RPMI7951 (cell line): ENCODE data around the gene GFER. TPM values are rescaled to one million over a fixed set of nuclear protein-coding genes. Genes with fewer than 3 reads are reported as not detected.
"Not testable (repeated sequence)": the region's sequence is repeated elsewhere in the genome, so short reads cannot be mapped to it uniquely, and the experiment has no call there.

Source experiments
- DNase-seq: peaks from one replicate; pipeline ENCODE4 v3.0.0-alpha.2; 2012; ENCODE audit warnings: low read depth
- total RNA-seq: library from RNA; depleted of rRNA; stranded (reverse); fragments of >200 nt; shearing (Covaris generic); gene quantifications from 2 replicates; pipeline ENCODE4 v1.2.3, GENCODE V29; 2014

Gene GFER
- total RNA-seq, 1 experiment from 2014 or later: 6.7 TPM

DNA sequence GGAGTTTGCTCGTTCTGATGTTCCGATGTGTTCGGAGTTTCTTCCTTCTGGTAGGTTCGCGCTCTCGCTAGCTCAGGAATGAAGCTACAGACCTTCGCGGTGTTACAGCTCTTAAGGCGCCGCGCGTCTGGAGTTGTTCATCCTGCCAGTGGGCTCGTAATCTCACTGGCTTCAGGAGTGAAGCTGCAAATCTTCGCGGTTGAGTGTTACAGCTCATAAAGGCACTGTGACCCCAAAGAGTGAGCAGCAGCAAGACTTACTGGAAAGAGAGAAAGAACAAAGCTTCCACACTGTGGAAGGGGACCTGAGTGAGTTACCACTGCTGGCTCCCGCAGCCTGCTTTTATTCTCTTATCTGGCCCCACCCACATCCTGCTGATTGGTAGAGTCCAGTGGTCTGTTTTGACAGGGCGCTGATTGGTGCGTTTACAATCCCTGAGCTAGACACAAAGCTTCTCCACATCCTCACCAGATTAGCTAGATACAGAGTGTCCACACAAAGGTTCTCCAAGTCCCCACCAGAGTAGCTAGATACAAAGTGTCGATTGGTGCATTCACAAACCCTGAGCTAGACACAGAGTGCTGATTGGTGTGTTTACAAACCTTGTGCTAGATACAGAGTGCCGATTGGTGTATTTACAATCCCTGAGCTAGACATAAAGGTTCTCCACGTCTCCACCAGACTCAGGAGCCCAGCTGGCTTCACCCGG lies 26.4 kb upstream of the GFER start:
- not testable (repeated sequence) for DNase-seq

GRCh38 chr16:1958143-1958491 lies 25.9 kb upstream of the GFER start:
- not testable (repeated sequence) for DNase-seq

- DNase-seq: no peak
Observed at GRCh38 chr16:1958715-1959268, 25.2 kb upstream of the GFER start.

- peak; percentile 86 for DNase-seq
Observed at GRCh38 chr16:1959269-1960039, 24.5 kb upstream of the GFER start, which contains the start of gene NDUFB10. Gene NDUFB10 (plus strand): TSS chr16:1959538. CDS start chr16:1959625, 87 bp downstream.

DNA sequence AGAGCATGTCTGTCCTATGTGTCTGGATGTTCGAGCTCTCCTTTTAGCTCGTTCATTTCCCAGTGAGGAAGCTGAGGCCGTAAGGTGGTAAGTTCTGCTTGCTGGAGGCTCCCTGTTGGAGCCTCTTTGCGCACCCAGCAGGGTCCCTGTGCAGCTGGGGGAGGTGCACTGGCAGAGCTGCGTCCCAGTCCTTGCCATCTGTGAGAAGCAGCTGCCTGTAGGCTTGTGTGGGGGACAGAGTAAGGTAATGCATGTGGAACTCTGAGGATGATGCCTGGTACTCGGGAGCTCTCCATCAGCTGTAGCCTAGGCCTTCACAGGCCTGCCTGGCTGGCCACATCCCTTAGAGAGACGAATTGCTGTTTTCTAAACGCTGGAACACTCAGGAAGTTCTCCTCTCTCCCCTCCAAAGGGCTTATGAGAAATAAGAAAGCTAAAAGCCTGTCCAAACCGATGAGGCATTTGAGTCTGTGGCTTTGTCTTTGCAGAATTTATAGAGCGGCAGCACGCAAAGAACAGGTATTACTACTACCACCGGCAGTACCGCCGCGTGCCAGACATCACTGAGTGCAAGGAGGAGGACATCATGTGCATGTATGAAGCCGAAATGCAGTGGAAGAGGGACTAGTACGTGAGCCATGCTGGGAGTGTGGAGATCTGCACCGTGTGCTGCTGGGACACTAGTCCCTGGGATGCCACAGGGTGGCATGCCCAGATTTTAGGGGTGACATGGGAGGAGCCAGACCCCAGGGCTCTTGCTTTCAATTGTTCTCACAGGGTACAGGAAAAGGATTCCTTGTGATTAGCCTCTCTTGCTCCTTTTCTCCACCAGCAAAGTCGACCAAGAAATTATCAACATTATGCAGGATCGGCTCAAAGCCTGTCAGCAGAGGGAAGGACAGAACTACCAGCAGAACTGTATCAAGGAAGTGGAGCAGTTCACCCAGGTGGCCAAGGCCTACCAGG lies 23.0 kb upstream of the GFER start:
- DNase-seq: peak; percentile 40

GRCh38 chr16:1961651-1962067 lies 22.3 kb upstream of the GFER start:
- no peak for DNase-seq

- not testable (repeated sequence) for DNase-seq
Observed at GRCh38 chr16:1962161-1963153, 21.5 kb upstream of the GFER start.

DNA sequence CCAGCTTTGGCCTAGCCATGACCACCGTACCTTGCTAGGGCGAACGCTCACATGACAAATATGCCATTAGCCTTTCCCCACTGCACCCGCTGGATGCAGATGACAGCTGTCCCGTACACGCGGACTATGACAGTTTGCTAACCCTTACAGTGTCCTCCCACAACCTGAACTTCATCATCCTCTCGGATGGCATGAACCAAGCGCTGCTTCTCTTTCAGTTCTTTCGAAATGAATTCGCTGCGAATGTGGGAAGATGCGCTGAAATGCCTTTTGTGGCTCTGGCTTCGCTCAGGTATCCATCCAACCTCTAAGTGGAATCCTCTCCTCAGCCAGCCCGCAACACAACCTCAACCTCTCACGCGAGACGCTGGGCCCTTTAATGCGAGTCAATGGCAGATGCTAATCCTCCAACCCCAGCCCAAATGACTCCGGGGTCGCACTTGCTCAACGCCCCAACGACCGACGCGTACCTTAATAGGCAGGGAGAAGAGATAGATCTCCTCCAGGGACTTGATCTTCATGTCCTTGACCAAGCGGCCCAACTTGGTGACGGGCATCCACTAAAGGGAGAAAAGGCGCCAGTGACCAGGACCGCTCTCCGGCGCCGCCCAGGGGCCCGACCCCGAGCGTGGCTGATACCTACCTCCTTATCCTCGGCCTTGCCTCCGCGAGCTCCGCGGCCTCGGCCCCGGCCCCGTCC lies 20.0 kb upstream of the GFER start:
- DNase-seq: peak; percentile 44

GRCh38 chr16:1964506-1965395 lies 19.2 kb upstream of the GFER start, which contains the start of gene RPS2:
Gene RPS2 (minus strand): TSS chr16:1964826. CDS start chr16:1964625, 201 bp downstream.
- peak; percentile 96 for DNase-seq

GRCh38 chr16:1965396-1966001 lies 18.5 kb upstream of the GFER start:
- DNase-seq: no peak

DNA sequence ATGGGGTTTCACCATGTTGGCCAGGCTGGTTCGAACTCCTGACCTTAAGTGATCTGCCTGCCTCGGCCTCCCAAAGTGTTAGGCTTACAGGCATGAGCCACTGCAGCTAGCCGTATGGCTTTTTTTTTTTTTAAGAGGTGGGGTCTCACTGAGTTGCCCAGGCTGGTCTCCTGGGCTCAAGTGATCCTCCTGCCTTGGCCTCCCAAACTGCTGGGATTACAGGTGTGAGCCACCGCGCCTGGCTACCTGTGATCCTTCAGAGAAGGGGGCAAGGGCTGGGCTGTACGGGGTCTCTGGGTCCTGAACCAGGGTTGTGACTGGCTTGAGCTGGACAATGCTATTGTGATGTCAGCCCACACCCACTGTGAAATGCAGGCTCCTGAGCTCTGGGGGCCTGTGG lies 17.5 kb upstream of the GFER start, which contains the start of gene RNF151:
Gene RNF151 (plus strand): TSS at position 397 of the 400 bp plus-strand sequence. CDS start 26 bp downstream, outside the sequence.
- DNase-seq: no peak

DNA sequence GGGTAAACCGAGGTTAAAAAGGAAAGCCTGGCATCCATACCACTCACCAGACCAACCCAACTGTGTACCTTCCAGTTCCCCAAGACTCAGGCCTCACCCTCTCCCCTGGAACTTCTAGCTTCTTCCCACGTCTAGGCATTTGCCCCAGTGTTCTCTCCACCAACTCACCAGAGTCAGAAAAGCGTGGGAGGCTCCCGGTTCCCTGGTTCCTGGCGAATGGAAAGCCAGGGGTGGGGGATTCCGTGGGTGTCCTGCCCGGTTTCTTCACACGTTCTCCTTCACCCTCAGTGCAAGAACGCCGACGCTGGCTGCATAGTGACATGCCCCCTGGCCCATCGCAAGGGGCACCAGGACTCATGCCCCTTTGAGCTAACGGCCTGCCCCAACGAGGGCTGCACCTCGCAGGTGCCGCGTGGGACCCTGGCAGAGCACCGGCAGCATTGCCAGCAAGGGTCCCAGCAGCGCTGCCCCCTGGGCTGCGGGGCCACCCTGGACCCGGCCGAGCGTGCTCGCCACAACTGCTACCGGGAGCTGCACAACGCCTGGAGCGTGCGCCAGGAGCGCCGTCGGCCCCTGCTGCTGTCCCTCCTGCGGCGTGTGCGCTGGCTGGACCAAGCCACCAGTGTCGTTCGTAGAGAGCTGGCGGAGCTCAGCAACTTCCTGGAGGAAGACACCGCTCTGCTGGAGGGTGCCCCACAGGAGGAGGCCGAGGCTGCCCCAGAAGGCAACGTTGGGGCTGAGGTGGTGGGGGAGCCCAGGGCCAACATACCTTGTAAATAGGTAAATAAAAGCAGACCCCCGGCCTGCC lies 15.6 kb upstream of the GFER start:
- DNase-seq: no peak

- DNase-seq: peak; percentile 92
Observed at GRCh38 chr16:1971796-1972489, 12.1 kb upstream of the GFER start, which contains the start of gene TBL3. Gene TBL3 (plus strand): TSS chr16:1972053. CDS start chr16:1972165, 112 bp downstream.

DNA sequence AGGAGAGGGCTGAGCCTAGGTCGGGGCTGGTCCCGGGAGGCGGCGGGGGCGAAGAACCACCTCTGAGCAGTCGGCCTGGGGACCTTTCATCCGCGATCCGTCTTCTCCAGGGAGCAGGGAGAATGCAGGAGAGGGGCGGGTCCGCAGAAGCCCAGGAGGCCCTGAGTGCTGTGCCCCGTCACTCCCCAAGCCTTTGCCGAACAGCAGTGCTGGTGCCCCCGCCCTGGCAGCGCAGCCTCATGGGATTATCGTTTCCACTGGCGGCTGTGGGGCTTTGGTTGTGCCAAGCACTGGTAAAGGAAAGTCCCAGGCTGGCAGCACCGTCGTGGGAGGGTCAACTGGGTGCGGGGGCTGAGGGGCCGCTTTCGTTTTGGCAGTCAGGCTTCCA lies 11.5 kb upstream of the GFER start:
- no peak for DNase-seq

DNA sequence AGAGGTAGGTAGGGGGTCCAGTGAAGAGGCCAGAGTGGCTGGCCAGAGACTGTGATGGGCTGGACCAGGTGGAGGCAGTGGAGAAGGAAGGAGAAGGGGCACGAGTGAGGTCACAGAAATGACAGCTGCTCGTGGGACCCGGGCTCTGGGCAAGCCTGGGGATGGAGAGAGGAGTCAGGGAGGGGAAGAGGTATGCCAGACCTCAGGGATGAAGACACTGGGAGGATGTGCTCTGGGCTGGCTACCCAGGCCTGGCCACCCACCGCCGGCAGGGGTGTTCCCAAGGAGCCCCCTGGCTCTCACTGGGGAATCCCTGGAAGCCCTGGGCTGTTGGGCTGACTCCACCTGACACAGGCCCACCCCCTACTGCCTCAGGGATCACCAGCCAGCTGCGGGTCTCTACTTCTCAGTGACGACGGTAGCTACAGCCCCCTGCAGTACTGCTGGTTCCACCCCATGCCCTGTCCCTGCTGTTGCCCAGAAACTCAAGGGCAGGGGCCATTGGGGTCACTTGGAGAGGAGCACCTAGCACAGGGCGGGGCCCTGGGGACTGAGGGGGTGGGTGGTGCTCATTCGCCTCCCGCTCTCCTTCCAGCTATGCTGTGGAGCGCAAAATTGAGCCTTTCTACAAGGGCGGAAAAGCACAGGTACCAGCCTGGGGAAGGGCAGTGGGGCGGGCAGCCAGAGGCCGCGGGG lies 10.4 kb upstream of the GFER start:
- DNase-seq: no peak
